Sciatic nerve (tissue), 2 donors: Measurements from ENCODE around the gene IPMK. TPM values are rescaled to one million over a fixed set of nuclear protein-coding genes. Genes with fewer than 3 reads are reported as not detected.

ENCODE experiments used
- ATAC-seq: fragments of 200-7000 bp; cut with Tn5 transposase; one replicate; pipeline ENCODE4 v1.9.1; 2020; ENCODE audit warnings: mild to moderate bottlenecking, moderate library complexity
- DNase-seq: peaks from one replicate; pipeline ENCODE4 v3.0.0-alpha.2; 2020; ENCODE audit warnings: low spot score
- intact Hi-C: fragments of 100-400 bp; cut with DNase I; formaldehyde crosslinking; loops from one replicate; pipeline ENCODE4 v1.14.2; 2022
- total RNA-seq: library from RNA; stranded (reverse); fragmentation: NEBNext Ultra II Directional; extraction: Animal tissue kit (Norgen Biotek cat#: 25700); gene quantifications from one replicate; pipeline ENCODE4 v1.2.1, GENCODE V29; 2021
- donor health status: DM: no; HTN: no; CAD: no.
- donor health status: DM: no; HTN: no; CAD: no.

IPMK gene
- total RNA-seq: 7.2 TPM

DNA sequence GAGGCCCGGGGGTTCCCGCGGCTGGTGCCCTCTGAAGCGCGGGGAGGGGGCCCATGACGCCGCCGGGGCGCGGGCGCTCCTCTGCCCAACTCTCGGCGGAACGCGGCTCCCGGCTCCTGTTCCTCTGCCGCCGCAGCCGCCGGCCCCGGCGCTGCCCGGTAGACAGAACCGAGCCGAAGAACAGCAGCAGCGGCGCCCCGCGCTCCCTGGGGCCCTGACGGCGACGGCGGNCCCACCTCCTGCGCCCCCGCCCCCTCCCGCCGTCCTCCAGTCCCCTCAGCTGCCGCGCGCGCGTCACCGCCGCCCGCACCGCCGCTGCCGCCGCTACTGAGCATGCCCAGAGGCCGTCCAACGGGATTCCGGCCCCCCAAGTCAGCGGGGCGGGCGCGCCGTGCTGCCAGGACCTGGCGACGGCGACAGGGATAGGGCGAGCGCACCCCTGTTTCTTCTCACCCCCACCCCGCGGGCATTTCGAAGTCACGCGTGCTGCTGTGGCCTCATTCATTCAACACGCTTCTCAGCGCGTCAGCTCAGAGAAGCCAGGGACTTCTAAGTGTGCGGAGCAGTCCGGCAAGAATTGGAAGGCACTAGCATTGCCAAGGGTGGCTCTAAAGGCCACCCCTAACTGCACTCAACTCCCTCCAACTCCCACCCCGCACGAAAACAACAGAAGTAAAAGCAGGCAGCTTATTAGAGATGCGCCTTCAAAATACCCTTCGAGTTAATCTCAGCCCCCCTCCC is at the start of gene IPMK:
IPMK (minus strand) TSS at position 182 of the 741 bp plus-strand sequence. CDS start 283 bp downstream, outside the sequence.
- DNase-seq: peak; percentile 96
- ATAC-seq: peak; percentile 85
- intact Hi-C loops: no loop called here

DNA sequence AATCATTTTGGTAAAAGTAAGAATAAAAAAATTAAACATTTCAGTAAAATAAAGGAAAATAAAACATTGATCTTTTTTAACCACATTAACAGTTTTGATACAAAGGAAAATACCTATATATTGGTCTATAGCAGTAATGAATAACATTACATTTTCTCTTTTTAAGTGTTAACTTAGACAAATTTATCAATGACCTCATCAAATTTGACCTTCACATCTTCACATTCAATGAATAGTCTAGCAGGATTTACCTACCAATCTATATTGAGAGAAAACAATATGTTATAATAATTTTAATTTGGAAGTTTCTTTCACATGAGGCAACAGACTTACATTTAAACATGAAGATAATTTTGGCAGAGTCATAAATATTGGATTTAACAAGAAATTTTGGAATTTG is 49.2 kb upstream of the IPMK start:
- no peak for DNase-seq

DNA sequence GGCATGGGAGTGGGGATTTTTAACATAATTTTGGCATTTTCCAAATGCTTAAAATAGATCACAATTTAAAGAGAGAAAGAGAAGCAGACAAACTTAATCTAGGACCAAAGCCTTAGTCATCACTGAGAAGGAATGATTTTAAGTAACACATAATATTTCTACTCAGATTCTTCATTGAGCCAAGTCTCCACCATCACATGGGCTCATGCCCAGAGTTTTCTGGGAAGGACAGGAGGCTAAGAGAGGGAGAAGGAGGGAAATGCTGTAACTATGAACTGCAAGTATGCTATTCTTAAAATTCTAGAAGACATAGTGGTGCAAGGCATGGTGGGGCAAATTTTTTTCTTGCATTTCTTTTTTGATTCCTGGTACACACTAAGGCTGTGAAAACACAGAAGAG is 43.3 kb upstream of the IPMK start:
- ATAC-seq: no peak
- intact Hi-C loops: no loop called here

More for the DNA sequence above, 49.2 kb upstream of the IPMK start:
- no peak for ATAC-seq
- intact Hi-C loops: no loop called here

DNA sequence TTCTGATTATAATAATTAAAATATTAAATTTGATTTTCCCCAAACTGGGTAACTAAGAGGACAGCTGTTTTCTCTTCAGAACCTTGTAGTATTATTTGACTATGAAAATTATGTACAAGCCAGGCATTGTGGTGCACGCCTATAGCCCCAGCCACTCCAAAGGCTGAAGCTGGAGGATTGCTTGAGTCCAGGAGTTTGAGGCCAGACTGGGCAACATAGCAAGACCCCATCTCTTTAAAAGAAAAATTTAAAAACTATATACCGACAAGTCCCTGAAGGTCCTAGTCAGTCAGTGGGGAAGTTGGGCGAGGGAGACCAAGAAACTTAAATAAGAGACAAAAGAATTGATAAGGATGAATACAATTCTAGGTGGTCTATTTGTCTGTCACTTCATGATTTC is 40.0 kb upstream of the IPMK start:
- intact Hi-C loops: no loop called here
- no peak for DNase-seq
- no peak for ATAC-seq

More for the DNA sequence above, 43.3 kb upstream of the IPMK start:
- no peak for DNase-seq

DNA sequence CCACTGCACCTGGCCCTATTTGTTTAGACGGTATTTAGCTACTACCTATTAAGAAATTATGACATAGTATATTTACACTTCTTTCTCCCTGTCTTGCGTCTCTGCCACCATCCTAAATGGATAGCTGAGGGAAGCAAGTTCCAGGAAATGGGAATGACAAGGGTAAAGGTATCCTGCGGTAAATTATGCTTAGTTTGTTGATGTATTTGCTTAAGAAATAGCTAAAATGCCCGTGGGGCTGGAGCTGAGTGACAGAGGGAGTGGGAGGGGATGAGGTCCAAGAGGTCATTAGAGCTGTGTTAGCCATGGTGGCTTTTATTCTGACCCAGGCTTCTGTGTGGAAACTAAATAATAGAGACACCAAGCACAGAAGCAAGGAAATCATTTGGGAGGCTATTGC is 38.1 kb upstream of the IPMK start:
- intact Hi-C loops: no loop called here
- ATAC-seq: no peak
- DNase-seq: no peak

DNA sequence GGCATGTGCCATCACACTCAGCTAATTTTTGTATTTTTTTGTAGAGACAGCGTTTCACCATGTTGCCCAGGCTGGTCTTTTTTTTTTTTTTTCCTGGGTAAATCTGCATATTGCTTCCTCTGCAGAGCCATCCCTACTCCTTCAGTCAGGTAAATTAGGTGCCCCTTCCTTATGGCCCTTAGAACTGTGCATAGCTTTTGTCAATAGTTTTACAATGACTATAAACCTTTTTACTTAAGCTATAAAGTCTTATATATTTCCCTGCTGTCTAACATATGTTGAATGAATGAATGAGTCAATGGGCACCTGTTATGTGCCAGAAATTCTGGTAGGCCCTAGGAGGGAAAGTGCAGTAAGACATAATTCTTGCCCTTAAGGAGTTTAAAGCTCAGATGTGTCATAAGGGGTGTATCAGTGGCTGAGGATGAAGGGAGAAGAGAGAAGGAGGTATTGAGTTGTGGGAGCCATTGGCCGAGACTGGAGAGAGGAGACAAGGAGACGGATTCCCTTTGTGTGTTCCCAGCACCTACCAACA is 36.5 kb upstream of the IPMK start:
- intact Hi-C loops: no loop called here
- no peak for ATAC-seq

DNA sequence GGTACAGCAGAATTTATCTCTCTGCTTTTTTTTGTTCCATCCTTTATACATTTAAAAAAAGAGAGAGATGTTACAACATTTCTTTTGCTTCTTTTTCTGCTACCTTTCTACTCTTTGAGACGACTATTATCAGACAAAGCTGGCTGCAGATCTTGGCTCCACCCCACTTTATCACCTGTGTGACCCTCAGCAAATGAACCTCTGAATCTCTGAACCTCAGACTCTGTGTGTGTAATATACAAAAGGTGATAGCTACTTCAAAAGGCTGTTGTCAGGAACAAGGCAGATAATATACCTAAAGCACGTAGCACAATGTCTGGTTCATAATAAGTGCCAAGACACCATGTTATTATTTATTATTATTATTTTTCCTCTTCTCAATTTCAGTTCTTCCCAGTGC is 34.6 kb upstream of the IPMK start:
- intact Hi-C loops: no loop called here
- DNase-seq: no peak
- ATAC-seq: no peak

More for the DNA sequence above, 36.5 kb upstream of the IPMK start:
- no peak for DNase-seq

DNA sequence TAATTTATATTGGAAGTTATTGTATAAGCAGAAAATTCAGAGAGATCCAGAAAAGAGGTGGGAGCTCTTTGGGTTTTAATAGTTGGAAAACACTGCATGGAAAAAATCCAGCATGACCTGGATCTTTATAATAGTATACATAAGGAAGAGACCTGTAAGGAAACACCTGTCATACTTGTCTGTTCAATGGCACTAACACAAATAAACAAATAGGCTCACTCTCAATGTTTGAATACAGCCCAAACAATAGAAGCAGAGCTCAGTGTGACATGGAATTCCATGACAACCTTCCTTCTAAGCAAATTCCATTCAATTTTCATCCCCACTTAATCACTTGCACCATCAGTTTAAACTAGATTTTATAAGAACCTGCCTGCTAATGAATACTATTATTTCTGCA is 33.0 kb upstream of the IPMK start:
- DNase-seq (no peak), ATAC-seq (no peak)
- intact Hi-C loops: no loop called here

DNA sequence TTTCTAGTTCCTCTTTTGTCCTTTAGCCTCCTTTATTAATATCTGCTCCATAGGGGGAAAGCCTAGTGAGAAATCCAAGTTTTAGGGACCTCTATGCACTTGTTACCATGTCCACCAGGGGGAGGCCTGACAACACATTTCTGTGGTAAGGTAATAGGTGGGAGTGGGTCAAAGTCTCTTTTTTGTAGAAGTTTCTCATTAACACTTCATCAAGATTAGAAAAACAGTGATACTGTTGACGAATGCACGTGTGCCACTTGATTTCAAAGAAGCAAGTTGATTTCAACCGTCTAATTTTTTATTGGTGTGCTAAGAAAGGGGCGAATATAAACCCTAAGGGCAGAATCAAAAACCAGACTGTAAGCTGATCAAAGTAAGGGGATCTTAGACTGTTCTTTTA is 31.9 kb upstream of the IPMK start:
- peak; percentile 66 for ATAC-seq
- intact Hi-C loops: no loop called here
- DNase-seq: peak; percentile 74

DNA sequence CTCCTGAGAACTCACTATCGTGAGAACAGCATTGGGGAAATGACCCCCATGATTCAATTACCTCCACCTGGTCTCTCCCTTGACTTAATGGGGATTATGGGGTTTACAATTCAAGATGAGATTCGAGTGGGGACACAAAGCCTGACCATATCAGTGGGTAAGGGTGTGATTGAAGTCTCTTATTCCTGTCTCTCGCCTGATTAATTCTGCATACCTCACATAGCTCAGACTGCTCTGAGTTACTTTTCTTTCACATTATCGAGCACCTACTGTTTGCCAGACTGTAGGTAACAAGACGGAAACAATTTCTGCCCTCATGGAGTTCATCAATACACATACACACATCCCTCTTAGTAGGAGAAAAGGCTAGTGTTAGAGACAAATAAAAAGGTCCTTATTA is 26.3 kb upstream of the IPMK start:
- no peak for ATAC-seq
- no peak for DNase-seq
- intact Hi-C loops: loop anchor here (5.0 kb wide), 1 partner anchor 117 kb away; no protein-coding TSS in a partner anchor

DNA sequence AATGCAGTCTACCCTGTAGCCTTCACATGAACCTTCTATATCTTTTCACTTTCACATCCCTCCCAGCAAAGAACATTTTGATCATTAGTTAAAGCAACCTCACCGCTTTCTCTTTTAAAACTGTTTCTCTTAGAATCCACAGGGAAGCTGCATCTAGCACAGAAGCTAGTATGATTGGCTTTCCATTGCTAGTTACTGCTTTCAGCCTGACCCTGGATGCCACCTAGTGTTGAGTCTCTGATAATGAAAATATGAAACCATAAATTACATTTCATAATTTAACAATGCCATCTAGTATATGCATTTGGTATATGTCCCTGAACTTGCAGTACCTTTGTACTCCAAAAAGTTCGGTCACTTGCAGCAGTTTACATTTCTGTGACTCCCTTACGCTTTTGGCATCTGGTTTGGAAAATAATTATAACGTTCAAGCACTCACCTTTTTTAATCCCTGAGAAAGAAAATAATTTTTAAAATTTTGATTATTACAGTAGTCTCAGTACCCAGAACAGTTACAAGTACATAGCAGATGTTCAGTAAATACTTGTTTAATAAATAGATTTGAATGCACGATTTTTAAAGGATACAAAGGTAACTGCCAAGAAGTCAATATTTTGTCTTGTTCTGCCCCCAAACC is 24.0 kb upstream of the IPMK start:
- intact Hi-C loops: loop anchor here (5.0 kb wide), 1 partner anchor 114 kb away; no protein-coding TSS in a partner anchor
- DNase-seq (no peak), ATAC-seq (peak; percentile 79)

DNA sequence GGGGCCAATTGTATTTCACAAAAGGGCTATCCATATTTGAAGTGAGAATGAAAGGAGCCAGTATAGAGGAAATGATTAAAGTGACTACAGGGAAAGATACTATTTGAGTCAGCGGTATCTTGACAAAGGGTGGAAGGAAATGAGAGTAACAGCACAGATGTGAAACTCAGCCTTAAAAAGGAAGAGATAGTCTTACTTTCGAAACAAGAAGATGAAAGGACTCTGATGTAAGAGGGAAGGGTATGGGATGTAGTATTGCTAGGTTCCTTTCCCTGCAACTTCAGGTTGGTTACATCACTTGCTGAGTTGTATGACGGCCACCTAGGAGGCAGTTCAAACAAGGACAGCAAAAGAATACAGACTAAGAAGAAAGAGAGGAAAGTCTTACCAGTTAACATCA is 14.9 kb upstream of the IPMK start:
- intact Hi-C loops: no loop called here
- ATAC-seq: peak; percentile 44
- no peak for DNase-seq

DNA sequence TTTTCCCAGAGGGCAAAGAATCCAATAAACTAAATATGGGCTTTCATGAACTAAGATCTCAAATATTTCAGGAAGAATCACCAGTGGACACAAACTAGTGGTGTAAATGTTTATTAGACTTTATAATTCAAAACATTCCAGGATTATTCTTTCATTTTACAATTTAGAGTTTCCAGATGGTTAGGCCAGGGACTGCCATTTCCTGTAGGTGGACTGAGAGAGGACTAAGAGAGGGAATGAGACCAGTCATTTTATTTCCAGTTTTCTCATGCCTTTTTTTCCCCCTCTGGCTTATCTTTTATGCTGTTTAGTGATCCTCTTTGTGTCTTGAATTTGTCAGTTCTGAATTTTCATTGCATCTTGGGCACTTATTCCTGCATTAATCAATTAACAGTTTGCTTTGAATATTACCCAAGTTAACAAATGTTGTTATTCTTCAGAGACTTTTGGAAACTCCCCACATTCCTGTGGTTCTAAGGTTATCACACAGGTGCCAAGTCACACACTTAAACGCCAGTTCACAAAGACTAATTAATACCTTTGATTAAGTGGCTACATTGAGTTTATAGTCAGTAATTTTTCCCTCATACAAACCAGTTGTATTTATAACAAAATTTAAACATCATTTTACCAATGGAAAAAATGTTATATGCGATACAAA is 13.5 kb upstream of the IPMK start:
- DNase-seq: no peak

DNA sequence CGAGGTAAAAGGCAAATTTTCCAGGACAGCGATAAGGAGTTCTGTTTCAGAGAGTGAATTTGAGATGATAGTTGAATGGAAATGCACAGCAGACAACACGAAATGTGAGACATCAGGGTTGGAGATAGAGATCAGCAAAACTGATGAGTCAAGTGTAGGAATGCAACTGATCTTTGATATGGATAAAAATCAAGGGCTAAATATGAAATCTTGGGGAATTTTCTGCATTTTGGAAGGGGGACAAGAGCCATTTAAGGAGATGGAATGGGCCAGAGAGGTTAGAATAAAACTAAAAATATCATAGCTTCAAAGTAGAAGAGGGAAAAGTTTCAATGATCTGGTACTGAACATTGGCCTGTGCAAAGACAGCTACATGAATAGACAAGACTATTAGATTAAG is 12.8 kb upstream of the IPMK start:
- ATAC-seq (no peak), DNase-seq (no peak)
- intact Hi-C loops: no loop called here

More for the DNA sequence above, 13.5 kb upstream of the IPMK start:
- no peak for ATAC-seq
- intact Hi-C loops: no loop called here

DNA sequence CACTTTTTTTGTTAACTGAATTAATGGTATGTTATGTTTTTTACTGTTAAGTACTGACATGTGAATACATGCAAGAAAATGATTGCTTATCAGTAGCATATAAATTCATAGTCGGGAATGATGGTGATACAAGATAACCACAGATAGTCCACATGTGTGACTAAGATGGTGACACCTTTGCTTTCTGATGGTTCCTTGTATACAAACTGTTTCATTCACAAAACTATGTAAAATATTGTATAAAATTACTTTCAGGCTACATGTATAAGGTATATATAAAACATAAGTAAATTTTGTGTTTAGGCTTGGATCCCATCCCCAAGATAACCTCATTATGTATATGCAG is 11.2 kb upstream of the IPMK start:
- no peak for DNase-seq
- ATAC-seq: no peak
- intact Hi-C loops: no loop called here

DNA sequence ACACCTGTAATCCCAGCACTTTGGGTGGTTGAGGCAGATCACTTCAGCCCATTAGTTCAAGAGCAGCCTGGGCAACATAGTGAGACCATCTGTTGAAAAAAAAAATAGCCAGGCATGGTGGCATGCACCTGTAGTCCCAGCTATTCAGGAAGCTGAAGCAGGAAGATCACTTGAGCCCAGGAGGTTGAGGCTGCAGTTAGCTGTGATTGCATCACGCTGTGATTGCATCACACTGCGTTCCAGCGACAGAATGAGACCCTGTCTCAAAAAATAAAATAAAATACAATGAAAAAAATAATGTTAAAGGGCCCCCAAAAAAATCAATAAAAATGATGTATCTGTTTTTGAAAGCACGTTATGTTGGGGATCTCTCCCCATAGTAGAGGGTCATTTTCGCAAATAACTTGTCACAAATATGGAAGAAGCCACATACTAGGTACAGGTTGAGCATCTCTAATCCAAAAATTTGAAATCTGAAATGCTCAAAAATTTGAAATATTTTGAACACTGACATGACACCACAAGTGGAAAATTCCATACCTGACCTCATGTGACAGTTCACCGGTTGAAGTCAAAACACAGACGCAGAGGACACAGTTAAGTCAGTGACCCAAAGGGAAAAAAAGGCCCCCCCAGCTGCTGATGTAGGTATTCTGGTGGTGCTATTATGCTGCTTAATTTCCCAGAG is 10.7 kb upstream of the IPMK start:
- intact Hi-C loops: no loop called here
- no peak for ATAC-seq
- DNase-seq: no peak

DNA sequence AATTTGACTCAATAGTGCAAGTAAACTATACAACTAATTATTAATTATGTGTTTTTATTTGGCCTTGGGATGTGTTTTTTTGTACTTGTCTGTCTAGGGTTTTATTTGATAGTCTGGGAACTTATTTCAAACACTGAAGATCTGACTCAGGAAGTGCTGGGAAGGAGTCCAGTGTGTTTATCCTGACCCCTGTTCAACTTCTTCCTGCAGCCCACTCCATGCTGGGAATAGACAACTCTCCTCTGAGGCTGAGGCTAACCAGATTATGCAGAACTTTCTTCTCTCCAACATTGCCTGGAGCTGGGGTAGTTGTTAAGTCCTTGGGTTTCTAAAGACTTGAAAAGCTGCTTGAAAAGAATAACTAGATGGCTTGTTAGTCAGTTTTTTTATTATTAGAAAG is 8.2 kb upstream of the IPMK start:
- intact Hi-C loops: no loop called here
- ATAC-seq (no peak), DNase-seq (no peak)

DNA sequence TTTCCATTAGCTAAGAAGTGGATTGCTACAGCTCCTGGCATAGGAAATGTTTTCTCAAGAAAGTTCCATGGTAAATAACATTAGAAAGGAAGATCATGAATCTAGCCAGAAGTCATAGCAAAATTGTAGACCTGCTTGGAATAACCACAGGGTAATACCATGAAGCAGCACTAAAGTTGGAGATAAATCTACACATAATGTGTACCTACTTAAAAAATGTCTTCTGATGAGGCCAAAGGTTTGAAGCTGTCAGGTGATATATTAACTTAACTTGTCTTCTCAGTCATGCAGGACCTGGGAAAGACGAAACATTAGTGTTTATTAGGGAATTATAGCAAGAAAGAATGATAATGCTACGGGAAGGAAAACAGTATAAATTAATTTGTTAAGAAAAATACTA is 7.6 kb upstream of the IPMK start:
- no peak for DNase-seq
- ATAC-seq: no peak
- intact Hi-C loops: no loop called here

DNA sequence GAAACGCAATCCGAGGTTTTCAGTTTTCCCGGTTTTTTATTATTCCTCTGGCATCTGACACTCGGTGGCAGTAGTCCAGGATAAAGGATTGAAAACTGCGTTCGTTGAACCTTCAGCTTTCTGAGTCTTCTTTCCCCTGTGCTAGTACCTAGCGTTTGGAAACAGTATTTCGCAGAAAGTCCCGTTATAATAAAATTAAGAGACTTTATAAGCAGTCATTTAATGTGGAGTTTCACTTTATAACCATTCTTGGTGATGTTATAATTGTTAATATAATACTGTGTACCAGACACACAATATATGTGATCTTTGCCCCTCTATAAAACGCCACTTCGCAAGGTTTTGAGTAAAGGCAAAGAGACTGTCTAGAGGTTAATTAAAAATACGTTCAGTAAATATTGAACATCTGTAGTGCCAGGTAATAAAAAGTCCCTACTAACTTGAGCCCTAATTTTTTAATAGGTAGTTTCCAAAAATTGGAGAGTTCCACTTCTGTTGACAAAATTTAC is 2.1 kb upstream of the IPMK start:
- DNase-seq (no peak), ATAC-seq (no peak)
- intact Hi-C loops: no loop called here
